ENCODE data around the gene SEC23A.

SEC23A gene

GRCh38 chr14:38991299-38991698 is 111.7 kb downstream of the SEC23A start:
- no peak for DNase-seq (ENCODE audit: low read depth in 2 of 2)

DNA sequence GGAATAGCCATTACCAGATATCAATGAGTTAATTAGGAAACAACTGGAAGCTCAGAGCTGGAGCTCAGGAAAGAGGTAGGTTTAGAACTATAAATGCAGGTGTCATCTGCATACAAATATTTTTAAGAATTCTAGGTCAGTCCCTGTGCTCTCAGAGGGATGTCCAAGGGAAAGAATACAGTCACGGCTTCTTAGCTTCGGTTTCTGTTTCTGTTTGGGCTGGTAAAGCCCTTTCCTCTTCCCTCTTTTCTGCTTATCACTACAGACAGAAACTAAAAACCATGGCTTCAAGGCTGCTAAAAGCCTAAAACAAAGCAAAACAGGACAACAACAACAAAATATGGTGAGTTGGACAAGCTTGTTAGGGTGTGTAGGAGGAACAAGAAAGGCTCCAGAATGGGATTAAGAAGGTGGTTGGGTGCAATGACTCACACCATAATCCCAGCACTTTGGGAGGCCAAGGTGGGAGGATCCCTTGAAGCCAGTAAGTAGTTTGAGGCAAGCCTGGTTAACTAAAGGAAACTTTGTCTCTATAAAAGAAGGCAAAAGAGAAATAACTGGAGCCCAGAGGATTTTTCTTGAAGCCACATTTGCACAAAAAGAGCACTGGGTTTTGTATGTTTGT is 113.0 kb downstream of the SEC23A start:
- DNase-seq (ENCODE audit: low read depth in 2 of 2) = no peak

GRCh38 chr14:38987781-38988180 is 115.3 kb downstream of the SEC23A start:
- DNase-seq (ENCODE audit: low read depth in 2 of 2) = no peak

DNA sequence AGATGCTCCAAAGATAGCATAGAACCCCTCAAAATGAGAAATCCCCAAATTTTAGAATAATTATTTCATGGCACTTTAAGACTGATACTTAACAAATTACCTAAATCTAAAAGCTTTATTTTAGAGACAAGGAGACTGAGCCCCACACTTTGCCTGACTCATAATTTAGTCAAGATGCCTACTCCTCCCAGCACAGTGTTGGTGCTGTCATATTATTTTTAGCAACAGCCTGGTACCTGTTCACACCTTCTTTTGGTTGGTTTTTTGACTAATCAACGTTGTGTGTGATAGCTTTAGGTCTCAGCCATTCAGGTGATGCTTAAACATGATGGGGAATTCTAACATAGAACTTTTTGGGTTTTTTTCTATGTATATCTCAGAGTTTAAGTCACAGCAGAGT is 120.2 kb downstream of the SEC23A start:
- no peak for DNase-seq (ENCODE audit: low read depth in 2 of 2)

GRCh38 chr14:38982278-38982677 is 120.8 kb downstream of the SEC23A start:
- no peak for DNase-seq (ENCODE audit: low read depth in 2 of 2)

Data from stimulated activated CD4-positive, alpha-beta T cell treated with anti-CD3 and anti-CD28 coated beads, Interleukin-1b, Interleukin-23, amount 100 ng/mL, for 4 hours (primary cell).